Activated CD8-positive, alpha-beta T cell treated with anti-CD3 and anti-CD28 coated beads for 36 hours (primary cell): Measurements from ENCODE around the gene MAP1LC3B2. TPM values are rescaled to one million over a fixed set of nuclear protein-coding genes. Genes with fewer than 3 reads are reported as not detected.

Experiments used
- ATAC-seq: fragments of 200-7000 bp; cut with Tn5 transposase; one replicate; pipeline ENCODE4 v1.10.0; 2021; ENCODE audit warnings: mild to moderate bottlenecking, moderate library complexity
- CTCF ChIA-PET: fragments of 350-600 bp; sonication (Branson Sonifier 250); formaldehyde crosslinking; loops from one replicate; lab custom pipeline; 2021; ENCODE audit warnings: antibody characterized with exemption; lab: Charles Lee
- POLR2A ChIA-PET: fragments of 350-600 bp; sonication (Branson Sonifier 250); formaldehyde crosslinking; loops from one replicate; lab custom pipeline; 2021; ENCODE audit warnings: antibody characterized with exemption; lab: Charles Lee
- DNase-seq: peaks from one replicate; pipeline ENCODE4 v3.0.0-alpha.2; 2020
- H3K27ac Mint-ChIP-seq: one replicate; pipeline ENCODE4 v1.8.0; 2021; ENCODE audit warnings: mild to moderate bottlenecking, mixed read lengths
- H3K27me3 Mint-ChIP-seq: one replicate; pipeline ENCODE4 v1.8.0; 2021; ENCODE audit warnings: mixed read lengths
- H3K36me3 Mint-ChIP-seq: one replicate; pipeline ENCODE4 v1.8.0; 2021; ENCODE audit warnings: low read depth, mixed read lengths
- H3K4me1 Mint-ChIP-seq: one replicate; pipeline ENCODE4 v1.8.0; 2021; ENCODE audit warnings: low read depth, mixed read lengths
- H3K4me3 Mint-ChIP-seq: one replicate; pipeline ENCODE4 v1.8.0; 2021; ENCODE audit warnings: mild to moderate bottlenecking, moderate library complexity, mixed read lengths
- H3K9me3 Mint-ChIP-seq: one replicate; pipeline ENCODE4 v1.8.0; 2021; ENCODE audit warnings: mixed read lengths
- intact Hi-C: fragments of 100-400 bp; cut with micrococcal nuclease; formaldehyde crosslinking; loops from one replicate; pipeline ENCODE4 v1.10.0; 2022
- total RNA-seq, 2 experiments: library from RNA; stranded (reverse); gene quantifications; one replicate each; pipeline ENCODE4 v1.2.3, GENCODE V29; 2021
- TF ChIP-seq, protein P1 (sequence below): fragments of 200-600 bp; IDR thresholded peaks from one replicate; pipeline ENCODE4 v1.8.0; 2022; ENCODE audit warnings: antibody characterized with exemption, mild to moderate bottlenecking

Gene MAP1LC3B2
- total RNA-seq, 2 experiments from 2014 or later = 1.9 to 3.1 TPM

DNA sequence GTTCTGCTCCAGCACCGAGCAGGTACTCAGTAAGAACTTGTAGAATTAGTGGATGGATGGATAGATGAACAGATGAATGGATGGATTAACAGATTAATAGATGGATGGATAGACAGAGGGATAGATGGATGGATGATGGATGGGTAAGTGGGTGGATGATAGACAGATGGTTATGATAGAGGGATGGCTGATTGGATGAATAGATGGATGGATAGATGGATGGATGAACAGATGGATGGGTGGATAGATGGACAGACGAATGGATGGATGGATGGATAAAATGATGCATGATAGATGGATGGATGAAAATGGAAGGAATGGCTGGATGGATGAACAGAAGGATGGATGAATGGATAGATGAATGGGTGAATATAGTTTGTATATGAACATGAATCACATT lies 8.0 kb upstream of the MAP1LC3B2 start:
- POLR2A ChIA-PET = no interaction called here
- Mint-ChIP-seq H3K27ac (no peak overlapping the region), H3K4me1 (no peaks in the 10 kb centered on the region), H3K36me3 (no peaks in the 10 kb centered on the region), H3K4me3 (no peak overlapping the region), H3K27me3 (peaks cover 2% of the 10 kb centered on the region), H3K9me3 (no peaks in the 10 kb centered on the region)
- CTCF ChIA-PET = no interaction called here
- intact Hi-C loops = no loop called here
- ATAC-seq (no peak), DNase-seq (no peak)
- TF ChIP-seq, protein P1, sequence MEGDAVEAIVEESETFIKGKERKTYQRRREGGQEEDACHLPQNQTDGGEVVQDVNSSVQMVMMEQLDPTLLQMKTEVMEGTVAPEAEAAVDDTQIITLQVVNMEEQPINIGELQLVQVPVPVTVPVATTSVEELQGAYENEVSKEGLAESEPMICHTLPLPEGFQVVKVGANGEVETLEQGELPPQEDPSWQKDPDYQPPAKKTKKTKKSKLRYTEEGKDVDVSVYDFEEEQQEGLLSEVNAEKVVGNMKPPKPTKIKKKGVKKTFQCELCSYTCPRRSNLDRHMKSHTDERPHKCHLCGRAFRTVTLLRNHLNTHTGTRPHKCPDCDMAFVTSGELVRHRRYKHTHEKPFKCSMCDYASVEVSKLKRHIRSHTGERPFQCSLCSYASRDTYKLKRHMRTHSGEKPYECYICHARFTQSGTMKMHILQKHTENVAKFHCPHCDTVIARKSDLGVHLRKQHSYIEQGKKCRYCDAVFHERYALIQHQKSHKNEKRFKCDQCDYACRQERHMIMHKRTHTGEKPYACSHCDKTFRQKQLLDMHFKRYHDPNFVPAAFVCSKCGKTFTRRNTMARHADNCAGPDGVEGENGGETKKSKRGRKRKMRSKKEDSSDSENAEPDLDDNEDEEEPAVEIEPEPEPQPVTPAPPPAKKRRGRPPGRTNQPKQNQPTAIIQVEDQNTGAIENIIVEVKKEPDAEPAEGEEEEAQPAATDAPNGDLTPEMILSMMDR = no peak

DNA sequence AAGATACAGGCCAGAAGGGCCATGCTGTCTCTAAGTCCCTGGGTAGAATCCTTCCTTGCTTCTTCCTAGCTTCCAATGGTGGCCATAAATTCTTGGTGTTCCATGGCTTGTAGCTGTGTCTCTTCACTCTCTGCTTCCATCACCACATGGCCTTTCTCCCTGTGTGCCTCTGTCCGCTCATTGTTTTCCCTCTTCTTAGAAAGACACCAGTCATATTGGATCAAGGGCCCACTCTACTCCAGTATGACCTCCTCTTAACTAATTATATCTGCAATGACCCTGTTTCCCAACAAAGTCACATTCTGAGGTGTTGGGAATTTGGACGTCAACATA lies 7.6 kb upstream of the MAP1LC3B2 start:
- CTCF ChIA-PET = no interaction called here
- intact Hi-C loops = no loop called here
- POLR2A ChIA-PET = no interaction called here
- Mint-ChIP-seq H3K27me3 (peaks cover 2% of the 10 kb centered on the region), H3K27ac (no peak overlapping the region), H3K4me3 (no peak overlapping the region), H3K9me3 (no peaks in the 10 kb centered on the region), H3K36me3 (no peaks in the 10 kb centered on the region), H3K4me1 (no peaks in the 10 kb centered on the region)
- ATAC-seq = no peak
- DNase-seq = no peak
- TF ChIP-seq, protein P1 = no peak

DNA sequence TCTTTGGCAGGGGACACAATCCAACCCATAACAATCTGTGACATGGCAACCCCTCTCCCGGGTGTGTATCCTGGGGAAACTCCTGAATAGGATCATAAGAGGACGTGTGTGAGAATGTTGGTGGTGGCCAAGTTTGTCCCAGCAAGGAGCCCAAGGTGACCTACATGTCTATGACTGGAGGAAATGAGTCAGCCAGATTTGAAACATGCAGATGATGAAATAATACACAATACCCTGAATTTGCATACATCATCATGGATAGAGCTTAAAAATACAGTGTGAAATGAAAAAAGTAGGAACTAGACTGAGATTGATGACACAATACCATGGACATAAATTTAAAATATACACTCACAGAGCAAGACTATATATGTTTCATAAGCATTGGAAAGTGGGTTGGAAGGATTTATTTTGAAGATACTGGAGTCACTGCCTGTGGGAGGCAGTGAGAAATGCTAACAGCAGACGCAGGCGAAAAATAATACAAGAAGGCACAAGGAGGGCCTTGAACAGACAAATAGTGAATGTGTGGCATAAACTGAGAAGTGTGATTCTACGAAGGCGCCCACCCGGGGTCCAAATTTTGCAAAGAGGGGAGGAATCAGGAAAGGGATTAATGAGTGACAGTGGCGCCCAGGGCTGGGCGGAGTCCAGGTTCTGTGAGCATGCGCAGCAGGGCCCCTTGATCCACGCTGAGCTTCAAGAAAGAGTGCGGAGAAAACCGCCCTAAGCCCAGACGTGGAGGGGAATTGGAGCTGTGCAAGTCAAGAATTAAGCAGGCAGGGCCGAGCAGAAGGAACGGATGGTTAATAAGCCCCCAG lies 7.0 kb upstream of the MAP1LC3B2 start:
- Mint-ChIP-seq H3K27me3 (peaks cover 2% of the 10 kb centered on the region), H3K36me3 (no peaks in the 10 kb centered on the region), H3K4me1 (peaks cover 6% of the 10 kb centered on the region), H3K9me3 (no peaks in the 10 kb centered on the region), H3K27ac (no peak overlapping the region), H3K4me3 (no peak overlapping the region)
- TF ChIP-seq, protein P1 = no peak
- ATAC-seq (peak; percentile 37), DNase-seq (no peak)
- CTCF ChIA-PET = no interaction called here
- POLR2A ChIA-PET = no interaction called here
- intact Hi-C loops = no loop called here

DNA sequence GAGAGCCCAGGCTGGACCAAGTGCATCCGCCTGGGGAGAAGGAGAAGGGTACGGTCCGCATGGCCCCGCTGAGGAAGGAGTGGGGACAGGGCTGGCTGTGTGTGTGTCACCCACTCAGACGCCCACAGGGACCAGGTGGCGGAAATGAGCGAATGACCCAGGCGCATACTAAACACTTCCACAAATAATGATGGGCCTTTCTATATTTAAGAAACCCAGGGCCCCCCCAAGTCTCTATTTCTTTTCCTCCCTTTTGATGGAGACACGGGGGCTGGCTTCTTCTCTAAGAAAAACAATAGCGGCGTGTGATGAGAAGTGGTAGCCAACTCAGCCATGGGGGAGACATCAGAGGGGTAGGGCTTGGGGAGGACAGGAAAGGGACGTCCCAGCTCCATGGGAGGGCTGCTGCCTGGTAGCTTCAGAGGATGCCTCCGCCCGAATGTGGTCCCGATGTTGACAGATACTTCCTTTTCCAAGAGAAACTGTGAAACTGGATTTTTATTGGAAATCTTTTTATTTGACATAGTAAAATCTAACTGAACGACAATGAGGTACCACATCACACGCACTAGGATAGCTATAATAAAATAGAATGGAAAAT lies 6.3 kb upstream of the MAP1LC3B2 start:
- H3K27me3 Mint-ChIP-seq = peaks cover 2% of the 10 kb centered on the region
- TF ChIP-seq, protein P1 = no peak
- intact Hi-C loops = no loop called here
- no peak overlapping the region for H3K4me3 Mint-ChIP-seq
- ChIA-PET CTCF (no interaction called here), POLR2A (no interaction called here)
- no peaks in the 10 kb centered on the region for H3K9me3 Mint-ChIP-seq
- no peak overlapping the region for H3K27ac Mint-ChIP-seq
- no peak for DNase-seq
- peaks cover 11% of the 10 kb centered on the region for H3K4me1 Mint-ChIP-seq
- no peaks in the 10 kb centered on the region for H3K36me3 Mint-ChIP-seq
- ATAC-seq = no peak

DNA sequence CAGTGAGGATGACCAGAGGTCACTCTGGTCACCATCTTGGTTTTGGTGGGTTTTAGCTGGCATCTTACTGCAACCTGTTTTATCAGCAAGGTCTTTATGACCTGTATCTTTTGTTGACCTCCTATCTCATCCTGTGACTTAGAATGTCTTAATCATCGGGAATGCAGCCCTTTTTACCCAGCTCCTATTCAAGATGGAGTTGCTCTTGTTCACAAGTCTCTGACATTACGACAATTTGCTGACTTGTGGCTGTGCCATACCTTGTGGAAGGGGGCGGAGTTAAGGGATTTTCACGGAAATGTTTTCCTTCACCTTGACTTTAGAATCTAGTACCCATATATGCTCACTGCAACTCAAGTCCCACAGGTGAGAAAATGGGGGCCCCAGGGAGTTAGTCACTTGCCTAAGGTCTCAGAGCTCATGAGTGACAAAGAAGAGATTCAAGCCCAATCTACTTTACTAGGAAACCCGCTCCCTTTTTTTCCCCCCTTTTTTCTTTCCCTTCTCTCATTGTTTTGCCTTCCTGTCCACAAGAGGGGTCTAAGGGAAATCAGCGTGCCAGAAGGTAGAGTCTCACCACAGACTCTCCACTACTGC lies 2.7 kb upstream of the MAP1LC3B2 start:
- intact Hi-C loops = no loop called here
- Mint-ChIP-seq H3K27me3 (no peaks in the 10 kb centered on the region), H3K36me3 (no peaks in the 10 kb centered on the region), H3K27ac (no peak overlapping the region), H3K4me3 (no peak overlapping the region), H3K9me3 (no peaks in the 10 kb centered on the region), H3K4me1 (peaks cover 33% of the 10 kb centered on the region)
- ATAC-seq (no peak), DNase-seq (no peak)
- ChIA-PET POLR2A (interaction anchor here (0.5 to 1.1 kb wide), 2 partner anchors 34 to 578 kb away, joined by 3 to 5 read pairs; no protein-coding TSS in a partner anchor), CTCF (no interaction called here)
- TF ChIP-seq, protein P1 = no peak
